Cardiac fibroblast (primary cell): ENCODE measurements around the gene UBAC1.

Experiments
- DNase-seq, 2 donors: peaks; one replicate each; pipeline versions ENCODE4 v3.0.0 to v3.0.0-alpha.2; 2010; ENCODE audit warnings: low read depth in 2 of 2
- H3K4me3 ChIP-seq, 2 donors: replicated peaks in 1 of 2; 1 replicate in 1 of 2; 2 replicates in 1 of 2; pipeline ENCODE4 v1.5.1; 2011; ENCODE audit warnings: low read depth in 2 of 2, low read length in 2 of 2, mild to moderate bottlenecking in 2 of 2, moderate library complexity in 1 of 2
- CTCF ChIP-seq: IDR thresholded peaks from one replicate; pipeline ENCODE4 v1.5.1; 2011; ENCODE audit warnings: low read depth, mild to moderate bottlenecking, low read length, inconsistent platforms

Gene UBAC1

GRCh38 chr9:135885100-135885853 lies 75.9 kb downstream of the UBAC1 start:
- no peak overlapping the region for H3K4me3 ChIP-seq
- DNase-seq = peak in 1 of 2 donors; percentile 63
- no peak for TF ChIP-seq CTCF

DNA sequence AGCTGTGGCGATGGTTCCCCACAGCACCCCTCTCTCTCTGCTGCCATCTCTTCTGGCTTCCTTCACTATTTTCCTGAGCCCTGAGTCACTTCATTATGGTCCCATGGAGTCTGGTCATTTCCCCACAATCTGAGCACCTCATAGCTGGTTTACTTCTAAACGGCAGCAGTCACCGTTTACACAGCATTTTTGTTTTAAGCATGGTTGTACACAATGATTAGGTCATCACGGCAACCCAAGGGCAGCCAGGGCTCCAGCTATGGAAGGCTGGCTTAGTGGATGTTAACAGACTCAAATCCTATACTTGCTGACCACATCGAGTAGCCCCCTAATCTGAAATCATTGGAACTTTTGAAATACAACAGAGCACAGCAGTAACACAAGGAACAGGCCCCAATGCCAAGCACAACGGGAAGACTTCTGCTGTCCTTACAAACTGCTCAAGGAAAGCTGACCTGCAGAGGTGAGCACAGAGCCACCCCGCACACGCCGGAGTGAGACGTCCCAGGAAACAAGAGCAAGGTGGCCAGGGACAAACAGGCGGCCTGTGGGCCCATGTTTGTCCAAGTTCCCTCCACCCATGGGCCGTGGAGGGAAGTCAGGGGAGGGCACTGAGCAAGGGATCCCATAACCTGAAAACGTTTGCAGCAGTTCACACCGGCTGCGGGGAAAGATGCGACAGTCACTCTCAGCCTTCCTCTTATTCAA lies 76.7 kb downstream of the UBAC1 start:
- H3K4me3 ChIP-seq = no peak overlapping the region
- peak; percentile 39 to 65 for DNase-seq
- no peak for TF ChIP-seq CTCF

DNA sequence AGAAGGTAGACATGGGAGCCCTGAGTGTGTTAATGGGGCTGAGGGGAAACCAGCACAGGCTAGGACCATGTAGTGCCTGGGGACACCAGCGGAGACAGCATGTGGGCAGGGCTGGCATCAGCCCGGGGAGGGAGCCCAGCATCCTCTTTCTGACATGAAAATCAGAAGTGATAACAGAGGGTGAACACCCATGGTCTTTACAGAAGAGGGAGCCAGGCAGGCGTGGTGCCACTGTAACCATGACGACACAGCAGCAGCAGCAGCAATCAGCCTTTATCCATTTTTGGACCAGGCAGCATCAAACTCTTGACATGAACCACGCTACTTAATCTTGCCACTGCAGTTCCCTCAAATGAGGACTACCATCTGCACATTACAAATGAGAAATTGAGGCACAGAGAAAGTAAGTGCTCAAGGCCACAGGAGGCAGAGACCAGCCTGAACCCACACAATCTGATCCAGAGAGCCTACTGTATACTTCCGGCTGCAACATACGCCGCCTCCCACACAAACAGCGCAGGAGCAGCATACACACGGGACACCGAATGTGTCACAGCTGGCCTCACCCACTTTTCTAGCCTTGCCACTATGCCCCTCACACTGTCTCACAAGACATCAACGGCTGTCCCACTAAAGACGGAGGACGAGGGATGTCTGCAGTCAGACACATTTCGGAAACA lies 77.6 kb downstream of the UBAC1 start:
- DNase-seq = no peak
- H3K4me3 ChIP-seq = no peak overlapping the region
- no peak for TF ChIP-seq CTCF
